Measurements from ENCODE around the gene MAP2K7.

DNA sequence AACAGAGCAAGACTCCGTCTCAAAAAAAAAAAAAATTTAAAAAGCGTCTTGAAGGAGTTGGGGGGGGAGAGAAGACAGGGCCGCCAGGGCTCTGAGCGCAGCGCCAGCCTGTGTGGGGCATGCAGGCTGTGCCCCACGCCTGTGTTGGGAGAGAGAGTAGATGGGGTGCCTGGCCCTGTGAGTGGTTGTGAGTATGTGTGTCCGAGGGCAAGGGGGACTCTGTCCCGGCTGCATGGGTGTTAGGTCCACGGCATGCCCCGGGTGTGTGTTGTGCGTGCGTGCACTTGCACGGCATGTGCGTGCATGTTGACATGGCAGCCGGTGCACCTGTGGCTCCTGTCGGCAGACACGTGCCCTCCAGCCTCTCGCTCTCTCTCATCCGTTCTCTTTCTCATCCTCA lies 3.4 kb downstream of the MAP2K7 start:
- TF ChIP-seq, protein P1, sequence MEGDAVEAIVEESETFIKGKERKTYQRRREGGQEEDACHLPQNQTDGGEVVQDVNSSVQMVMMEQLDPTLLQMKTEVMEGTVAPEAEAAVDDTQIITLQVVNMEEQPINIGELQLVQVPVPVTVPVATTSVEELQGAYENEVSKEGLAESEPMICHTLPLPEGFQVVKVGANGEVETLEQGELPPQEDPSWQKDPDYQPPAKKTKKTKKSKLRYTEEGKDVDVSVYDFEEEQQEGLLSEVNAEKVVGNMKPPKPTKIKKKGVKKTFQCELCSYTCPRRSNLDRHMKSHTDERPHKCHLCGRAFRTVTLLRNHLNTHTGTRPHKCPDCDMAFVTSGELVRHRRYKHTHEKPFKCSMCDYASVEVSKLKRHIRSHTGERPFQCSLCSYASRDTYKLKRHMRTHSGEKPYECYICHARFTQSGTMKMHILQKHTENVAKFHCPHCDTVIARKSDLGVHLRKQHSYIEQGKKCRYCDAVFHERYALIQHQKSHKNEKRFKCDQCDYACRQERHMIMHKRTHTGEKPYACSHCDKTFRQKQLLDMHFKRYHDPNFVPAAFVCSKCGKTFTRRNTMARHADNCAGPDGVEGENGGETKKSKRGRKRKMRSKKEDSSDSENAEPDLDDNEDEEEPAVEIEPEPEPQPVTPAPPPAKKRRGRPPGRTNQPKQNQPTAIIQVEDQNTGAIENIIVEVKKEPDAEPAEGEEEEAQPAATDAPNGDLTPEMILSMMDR (IDR thresholded peaks at IDR 0.05; ENCODE audit: borderline replicate concordance, extremely low read depth, low read length, poor library complexity, severe bottlenecking) = no peak
- TF ChIP-seq EZH2 (IDR thresholded peaks at IDR 0.05; ENCODE audit: borderline replicate concordance, low read depth, low read length, severe bottlenecking) = no peak

All from DND-41 (cell line).